H1 (cell line): ENCODE measurements around the gene TLL2. TPM values are rescaled to one million over a fixed set of nuclear protein-coding genes. Genes with fewer than 3 reads are reported as not detected.

Experiments used
- CTCF ChIA-PET: fragments of 300-600 bp; sonication (Branson Sonifier 250); formaldehyde crosslinking; loops from one replicate; lab custom pipeline; 2021; ENCODE audit not compliant: partially characterized antibody; lab: Charles Lee
- POLR2A ChIA-PET: fragments of 300-600 bp; sonication (Branson Sonifier 250); formaldehyde crosslinking; loops from one replicate; lab custom pipeline; 2021; ENCODE audit warnings: inconsistent platforms; ENCODE audit not compliant: partially characterized antibody; lab: Charles Lee
- DNase-seq, 2 experiments: peaks; one replicate each; pipeline versions ENCODE4 v3.0.0 to v3.0.0-alpha.2; 2010 to 2022; ENCODE audit warnings: low spot score in 2 of 2, low read depth in 1 of 2, mixed read lengths in 1 of 2
- FAIRE-seq: peaks from 2 replicates; lab custom pipeline; 2011; peaks lifted over from hg19 to GRCh38; lab: Jason Lieb, UNC
- H2AFZ ChIP-seq: 2 replicates; pipeline ENCODE4 v1.8.1; 2012; ENCODE audit warnings: low read length, inconsistent platforms
- H2AK5ac ChIP-seq: 2 replicates; pipeline ENCODE4 v1.6.1; 2013; ENCODE audit warnings: low read depth, low read length
- H2BK120ac ChIP-seq: replicated peaks from 2 replicates; pipeline ENCODE3; 2013; ENCODE audit warnings: low read depth, low read length, inconsistent platforms
- H2BK12ac ChIP-seq: 2 replicates; pipeline ENCODE4 v1.6.1; 2013; ENCODE audit warnings: low read depth, low read length
- H2BK15ac ChIP-seq: 2 replicates; pipeline ENCODE4 v1.6.1; 2013; ENCODE audit warnings: low read length
- H2BK20ac ChIP-seq: 2 replicates; pipeline ENCODE4 v1.6.1; 2013; ENCODE audit warnings: low read length
- H2BK5ac ChIP-seq: 2 replicates; pipeline ENCODE4 v1.6.1; 2013; ENCODE audit warnings: low read depth, low read length
- H3K14ac ChIP-seq: 2 replicates; pipeline ENCODE4 v1.6.1; 2013; ENCODE audit warnings: inconsistent platforms; ENCODE audit not compliant: insufficient read length
- H3K18ac ChIP-seq: 2 replicates; pipeline ENCODE4 v1.6.1; 2013; ENCODE audit warnings: low read length; ENCODE audit errors: extremely low read depth
- H3K23ac ChIP-seq: 2 replicates; pipeline ENCODE4 v1.6.1; 2013; ENCODE audit warnings: inconsistent platforms; ENCODE audit not compliant: insufficient read length
- H3K23me2 ChIP-seq: 2 replicates; pipeline ENCODE4 v1.6.1; 2013; ENCODE audit warnings: low read depth, low read length
- H3K27ac ChIP-seq: 2 replicates; pipeline ENCODE4 v1.6.1; 2011; ENCODE audit warnings: low read depth, low read length, inconsistent platforms
- H3K27me3 ChIP-seq, 4 experiments: replicated peaks in 1 of 4; 1 replicate in 1 of 4; 2 replicates in 3 of 4; pipeline versions ENCODE4 v1.6.1 to v1.8.1; 2011 to 2013; ENCODE audit warnings: low read length in 3 of 4, mild to moderate bottlenecking in 3 of 4, inconsistent platforms in 2 of 4, mixed read lengths in 2 of 4, moderate library complexity in 1 of 4; ENCODE audit not compliant: control insufficient read depth in 3 of 4, insufficient read depth in 3 of 4; ENCODE audit errors: extremely low read depth in 1 of 4
- H3K36me3 ChIP-seq, 4 experiments: 2 replicates each; pipeline versions ENCODE4 v1.6.1 to v1.8.1; 2011 to 2013; ENCODE audit warnings: mild to moderate bottlenecking in 4 of 4, low read length in 3 of 4, moderate library complexity in 2 of 4, control low read depth in 1 of 4, inconsistent platforms in 1 of 4; ENCODE audit not compliant: insufficient read depth in 4 of 4, control insufficient read depth in 2 of 4
- H3K4ac ChIP-seq: replicated peaks from 2 replicates; pipeline ENCODE3; 2013; ENCODE audit warnings: low read length, low read depth, mixed read lengths, inconsistent platforms; ENCODE audit not compliant: insufficient read length
- H3K4me1 ChIP-seq, 4 experiments: replicated peaks in 1 of 4; 1 replicate in 1 of 4; 2 replicates in 3 of 4; pipeline versions ENCODE4 v1.6.1 to v1.8.1; 2011 to 2013; ENCODE audit warnings: low read length in 3 of 4, inconsistent platforms in 2 of 4, mixed read lengths in 1 of 4; ENCODE audit not compliant: insufficient read depth in 4 of 4, control insufficient read depth in 3 of 4
- H3K4me2 ChIP-seq, 2 experiments: 2 replicates each; pipeline versions ENCODE4 v1.6.1 to v1.8.1; 2011 to 2013; ENCODE audit warnings: low read depth in 2 of 2, low read length in 2 of 2, control low read depth in 1 of 2, inconsistent platforms in 1 of 2, mild to moderate bottlenecking in 1 of 2; ENCODE audit not compliant: insufficient read depth in 1 of 2
- H3K4me3 ChIP-seq, 4 experiments: fragments of 200-600, 300-600 bp in 1 of 4; sonication (generic), shearing (Covaris generic), sonication (Bioruptor Twin) in 1 of 4; 2 replicates each; pipeline versions ENCODE4 v1.5.1 to v1.8.1; 2011 to 2016; ENCODE audit warnings: low read length in 4 of 4, low read depth in 3 of 4, control low read depth in 2 of 4, inconsistent platforms in 2 of 4, mild to moderate bottlenecking in 2 of 4, mixed read lengths in 1 of 4, moderate library complexity in 1 of 4; ENCODE audit not compliant: insufficient read depth in 2 of 4; ENCODE audit errors: extremely low read depth in 1 of 4
- H3K56ac ChIP-seq: replicated peaks from 2 replicates; pipeline ENCODE3; 2013; ENCODE audit warnings: low read depth, mild to moderate bottlenecking, mixed read lengths, low read length, inconsistent platforms; ENCODE audit not compliant: insufficient read length
- H3K79me1 ChIP-seq: 2 replicates; pipeline ENCODE4 v1.6.1; 2013; ENCODE audit warnings: low read depth, low read length, control low read depth
- H3K79me2 ChIP-seq, 2 experiments: 2 replicates each; pipeline versions ENCODE4 v1.6.1 to v1.8.1; 2012 to 2013; ENCODE audit warnings: low read length in 2 of 2, mild to moderate bottlenecking in 2 of 2, inconsistent platforms in 1 of 2; ENCODE audit not compliant: insufficient read depth in 2 of 2, control insufficient read depth in 1 of 2
- H3K9ac ChIP-seq, 4 experiments: replicated peaks in 1 of 4; 1 replicate in 1 of 4; 2 replicates in 3 of 4; pipeline versions ENCODE4 v1.6.1 to v1.8.1; 2011 to 2013; ENCODE audit warnings: low read depth in 3 of 4, low read length in 3 of 4, control low read depth in 2 of 4, mild to moderate bottlenecking in 2 of 4, moderate library complexity in 2 of 4, inconsistent platforms in 1 of 4; ENCODE audit errors: extremely low read depth in 1 of 4
- H3K9me3 ChIP-seq, 2 experiments: 2 replicates each; pipeline versions ENCODE4 v1.6.1 to v1.8.1; 2012 to 2013; ENCODE audit warnings: mild to moderate bottlenecking in 2 of 2, moderate library complexity in 2 of 2, control low read depth in 1 of 2, inconsistent platforms in 1 of 2, low read depth in 1 of 2, low read length in 1 of 2, mixed read lengths in 1 of 2; ENCODE audit not compliant: insufficient read depth in 2 of 2
- H4K20me1 ChIP-seq, 2 experiments: replicated peaks in 1 of 2; 2 replicates each; pipeline versions ENCODE3 to v1.8.1; 2011 to 2013; ENCODE audit warnings: inconsistent platforms in 2 of 2, low read length in 2 of 2, mild to moderate bottlenecking in 1 of 2; ENCODE audit not compliant: insufficient read depth in 2 of 2, control insufficient read depth in 1 of 2
- H4K5ac ChIP-seq: 2 replicates; pipeline ENCODE4 v1.6.1; 2013; ENCODE audit warnings: low read length, low read depth, mixed read lengths, inconsistent platforms; ENCODE audit not compliant: insufficient read length
- H4K8ac ChIP-seq: 2 replicates; pipeline ENCODE4 v1.8.0; 2013; ENCODE audit warnings: mild to moderate bottlenecking, moderate library complexity, low read length, inconsistent platforms; ENCODE audit not compliant: insufficient read depth; ENCODE audit errors: extremely low read depth
- H4K91ac ChIP-seq: replicated peaks from 2 replicates; pipeline ENCODE3; 2013; ENCODE audit warnings: low read length, mixed read lengths, inconsistent platforms; ENCODE audit not compliant: insufficient read length
- ASH2L ChIP-seq: fragments of 200-600, 300-600 bp; sonication (generic); IDR thresholded peaks from one replicate; pipeline ENCODE4 v1.7.1; 2017; ENCODE audit warnings: low read length
- CBX5 ChIP-seq: fragments of 300-800, 300-1000 bp; sonication (generic); IDR thresholded peaks from 2 replicates; pipeline ENCODE4 v1.7.1; 2016; ENCODE audit warnings: antibody characterized with exemption, low read length, low read depth
- JUND ChIP-seq: IDR thresholded peaks from 2 replicates; pipeline ENCODE4 v1.6.1; 2011; ENCODE audit warnings: mild to moderate bottlenecking, improper control_type of control experiment, low read length
- KDM1A ChIP-seq: fragments of 200-600, 300-600 bp; sonication (generic); IDR thresholded peaks from 2 replicates; pipeline ENCODE4 v1.7.1; 2016; ENCODE audit warnings: mild to moderate bottlenecking, low read length, borderline replicate concordance
- NANOG ChIP-seq: IDR thresholded peaks from 2 replicates; pipeline ENCODE4 v1.6.1; 2011; ENCODE audit warnings: low read length, low read depth, mild to moderate bottlenecking, inconsistent platforms; ENCODE audit not compliant: insufficient read depth, poor library complexity, severe bottlenecking
- RAD21 ChIP-seq, 2 experiments: IDR thresholded peaks in 1 of 2; conservative IDR thresholded peaks in 1 of 2; 2 replicates each; pipeline ENCODE4 v1.6.1; 2011; ENCODE audit warnings: low read depth in 2 of 2, low read length in 2 of 2, improper control_type of control experiment in 1 of 2, inconsistent platforms in 1 of 2, mild to moderate bottlenecking in 1 of 2, moderate library complexity in 1 of 2
- SP2 ChIP-seq: IDR thresholded peaks from 2 replicates; pipeline ENCODE4 v1.6.1; 2012; ENCODE audit warnings: mild to moderate bottlenecking, low read length, inconsistent platforms
- TBP ChIP-seq: IDR thresholded peaks from 2 replicates; pipeline ENCODE4 v1.6.1; 2011; ENCODE audit warnings: low read depth, low read length, improper control_type of control experiment
- WGBS, 2 experiments: shearing (Covaris generic) in 1 of 2; methylation state at CpG; one replicate each; pipeline versions ENCODE4 v1.1.6 to v1.1.7; 2013 to 2015; ENCODE audit warnings: low lambda C conversion rate in 2 of 2, mixed read lengths in 2 of 2, inconsistent platforms in 1 of 2, low coverage in 1 of 2, missing lambda C conversion rate in 1 of 2; ENCODE audit not compliant: insufficient replicate concordance in 2 of 2, insufficient coverage in 1 of 2, insufficient read length in 1 of 2; ENCODE audit errors: extremely low coverage in 1 of 2, missing lambda C conversion rate in 1 of 2; 5-methylcytosine and 5-hydroxymethylcytosine counted together
- polyA plus RNA-seq, 7 experiments: library from polyadenylated mRNA; depleted of rRNA in 3 of 7; stranded (reverse) in 5 of 7; unstranded in 2 of 7; fragments of >200 nt in 5 of 7; fragments of 200-250 nt in 2 of 7; gene quantifications; 1 replicate in 5 of 7; 2 replicates in 1 of 7; 4 replicates in 1 of 7; pipeline versions ENCODE4 v1.2.1 to v1.2.3, GENCODE V29; 2011 to 2013; ENCODE audit warnings: missing spikeins in 2 of 7, mixed read lengths in 2 of 7
- total RNA-seq: library from RNA; stranded (reverse); fragmentation: NEBNext Ultra II Directional; extraction: Animal tissue kit (Norgen Biotek cat#: 25700); gene quantifications from 2 replicates; pipeline ENCODE4 v1.2.1, GENCODE V29; 2021
- TF ChIP-seq, protein P1 (sequence below): IDR thresholded peaks from 2 replicates; pipeline ENCODE4 v1.6.1; 2011; ENCODE audit warnings: low read length, improper control_type of control experiment

TLL2 gene
- total and polyA plus RNA-seq, 2 of the 8 experiments (the other 6 are each of a cell fraction or from before 2014, with no cell fraction given), result 2.4 to 3.2 TPM

GRCh38 chr10:96325719-96326373 is 187.9 kb downstream of the TLL2 start:
- Histone ChIP-seq H3K23ac (no peak overlapping the region), H3K79me2 (no peaks in the 10 kb centered on the region), H4K20me1 (no peaks in the 10 kb centered on the region), H3K56ac (no peak overlapping the region), H2BK12ac (no peak overlapping the region), H3K4ac (no peak overlapping the region), H3K79me1 (no peaks in the 10 kb centered on the region), H3K4me1 (no peaks in the 10 kb centered on the region), H2BK120ac (no peak overlapping the region), H2AFZ (no peak overlapping the region), H3K18ac (no peak overlapping the region), H2BK15ac (no peak overlapping the region), H2BK20ac (no peak overlapping the region), H4K91ac (no peak overlapping the region), H3K14ac (no peak overlapping the region), H3K4me3 (no peak overlapping the region), H3K9ac (no peak overlapping the region; a peak in 1 of 7 replicates), H3K27me3 (0 out of 7 replicates have a peak, but pooled peaks cover 0 to 4% (median 0%) of the 10 kb centered on the region in 4 experiments), H4K8ac (no peak overlapping the region), H3K36me3 (no peaks in the 10 kb centered on the region), H2AK5ac (no peak overlapping the region), H3K4me2 (no peak overlapping the region), H3K9me3 (no peaks in the 10 kb centered on the region), H3K23me2 (no peaks in the 10 kb centered on the region), H2BK5ac (no peak overlapping the region), H4K5ac (no peak overlapping the region), H3K27ac (no peak overlapping the region)
- TF ChIP-seq RAD21 (IDR thresholded peaks at IDR 0.05 in 1 of 2, conservative IDR thresholded peaks at IDR 0.05 in 1 of 2; ENCODE audit: low read depth in 2 of 2, low read length in 2 of 2) (no peak), JUND (no peak), SP2 (no peak), NANOG (no peak), TBP (no peak), KDM1A (no peak), CBX5 (no peak), ASH2L (no peak)
- TF ChIP-seq, protein P1, sequence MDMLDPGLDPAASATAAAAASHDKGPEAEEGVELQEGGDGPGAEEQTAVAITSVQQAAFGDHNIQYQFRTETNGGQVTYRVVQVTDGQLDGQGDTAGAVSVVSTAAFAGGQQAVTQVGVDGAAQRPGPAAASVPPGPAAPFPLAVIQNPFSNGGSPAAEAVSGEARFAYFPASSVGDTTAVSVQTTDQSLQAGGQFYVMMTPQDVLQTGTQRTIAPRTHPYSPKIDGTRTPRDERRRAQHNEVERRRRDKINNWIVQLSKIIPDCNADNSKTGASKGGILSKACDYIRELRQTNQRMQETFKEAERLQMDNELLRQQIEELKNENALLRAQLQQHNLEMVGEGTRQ, result no peak
- POLR2A ChIA-PET, result no interaction called here
- WGBS, 2 experiments, result 91% methylated on average over 4 of the region's 4 CpGs; no CpG with 5 or more reads in 1 of the 2 experiments
- no peak for FAIRE-seq
- CTCF ChIA-PET, result interaction anchor here (1.1 to 11.8 kb wide), 4 partner anchors 9 to 96 kb away, joined by 3 to 119 read pairs (median 4); no protein-coding TSS in a partner anchor
- DNase-seq, result no peak
